GM19025 (cell line): ENCODE results near the gene DGKQ.

Experiments
- ATAC-seq: cut with Tn5 transposase; IDR thresholded peaks from one replicate; pipeline ENCODE4 v1.9.1; 2021; ENCODE audit warnings: mild to moderate bottlenecking, low read depth, moderate library complexity; ENCODE audit not compliant: unreplicated experiment

Gene DGKQ

DNA sequence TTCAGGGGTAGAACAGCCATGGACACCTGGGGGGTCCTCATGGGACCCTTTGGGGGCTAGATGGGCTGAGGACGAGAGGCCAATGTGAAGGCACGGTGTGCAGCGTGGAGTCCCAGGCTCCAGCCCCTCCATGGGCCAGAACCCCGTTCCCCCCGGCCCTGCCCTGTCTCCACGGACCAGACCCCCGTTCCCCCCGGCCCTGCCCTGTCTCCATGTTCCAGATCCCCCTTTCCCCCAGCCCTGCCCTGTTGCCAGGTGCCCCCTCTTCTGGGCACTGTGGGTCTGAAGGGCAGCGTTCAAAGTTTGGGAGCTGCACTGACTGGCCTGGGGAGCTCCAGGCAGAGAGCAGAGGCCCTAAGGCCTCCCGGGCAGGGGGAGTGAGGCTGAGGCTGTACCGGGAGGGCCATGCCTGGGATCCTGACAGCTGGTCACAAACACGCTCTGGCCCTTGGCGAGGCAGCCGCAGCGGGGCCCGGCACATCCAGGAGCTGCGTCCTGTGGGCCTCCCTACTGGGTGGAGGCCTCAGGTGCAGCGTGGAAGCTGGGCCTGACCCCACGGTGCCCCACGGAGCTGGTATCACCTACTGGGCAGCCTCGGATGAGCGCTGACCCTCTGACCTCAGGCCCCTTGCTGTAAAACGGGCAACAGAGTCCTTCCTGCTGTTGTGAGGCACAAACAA is 8.9 kb downstream of the DGKQ start:
- no peak for ATAC-seq

DNA sequence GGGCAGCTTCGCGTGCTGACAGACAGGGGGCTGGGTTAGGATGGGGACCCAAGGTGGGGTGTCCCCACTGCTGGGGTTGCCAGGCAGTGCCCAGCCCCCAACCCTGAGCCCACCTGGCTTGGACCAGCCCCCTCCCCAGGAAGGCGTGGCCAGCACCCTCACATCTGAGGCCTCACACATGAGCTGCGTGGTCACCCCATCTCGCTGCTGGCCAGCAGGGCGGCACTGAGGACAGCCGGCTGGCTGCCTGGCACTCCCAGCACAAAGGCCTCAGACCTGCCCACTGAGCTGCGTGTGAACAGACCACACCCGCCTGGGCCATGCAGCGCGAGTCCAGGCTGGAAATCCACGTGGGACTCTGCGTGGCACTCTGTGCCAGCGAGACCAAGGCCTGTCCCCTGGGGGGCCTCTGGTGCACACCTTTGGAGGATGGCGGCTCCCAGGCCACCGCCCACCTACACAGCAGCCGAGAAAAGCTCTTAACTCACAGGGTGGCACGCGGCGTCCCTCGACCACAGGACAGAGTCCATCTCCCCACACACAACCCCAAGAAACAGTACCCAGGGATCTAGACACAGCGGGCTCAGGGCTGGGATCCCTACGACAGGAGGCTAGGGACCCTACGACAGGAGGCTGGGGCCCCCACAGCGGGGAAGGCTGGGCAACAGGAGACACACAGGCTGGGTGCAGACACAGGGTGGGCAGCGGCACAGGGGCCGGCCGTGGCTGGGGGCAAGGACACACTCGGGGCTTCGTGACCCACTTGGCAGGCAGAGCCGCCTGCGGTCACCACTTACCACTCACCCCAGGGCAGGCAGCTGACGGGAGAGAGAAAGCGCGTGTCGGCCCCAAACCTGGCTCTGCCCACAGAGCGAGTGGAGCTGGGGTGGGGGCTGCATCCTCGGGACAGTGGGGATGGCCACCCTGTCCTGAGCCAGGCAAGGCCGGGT is 9.8 kb downstream of the DGKQ start:
- no peak for ATAC-seq

DNA sequence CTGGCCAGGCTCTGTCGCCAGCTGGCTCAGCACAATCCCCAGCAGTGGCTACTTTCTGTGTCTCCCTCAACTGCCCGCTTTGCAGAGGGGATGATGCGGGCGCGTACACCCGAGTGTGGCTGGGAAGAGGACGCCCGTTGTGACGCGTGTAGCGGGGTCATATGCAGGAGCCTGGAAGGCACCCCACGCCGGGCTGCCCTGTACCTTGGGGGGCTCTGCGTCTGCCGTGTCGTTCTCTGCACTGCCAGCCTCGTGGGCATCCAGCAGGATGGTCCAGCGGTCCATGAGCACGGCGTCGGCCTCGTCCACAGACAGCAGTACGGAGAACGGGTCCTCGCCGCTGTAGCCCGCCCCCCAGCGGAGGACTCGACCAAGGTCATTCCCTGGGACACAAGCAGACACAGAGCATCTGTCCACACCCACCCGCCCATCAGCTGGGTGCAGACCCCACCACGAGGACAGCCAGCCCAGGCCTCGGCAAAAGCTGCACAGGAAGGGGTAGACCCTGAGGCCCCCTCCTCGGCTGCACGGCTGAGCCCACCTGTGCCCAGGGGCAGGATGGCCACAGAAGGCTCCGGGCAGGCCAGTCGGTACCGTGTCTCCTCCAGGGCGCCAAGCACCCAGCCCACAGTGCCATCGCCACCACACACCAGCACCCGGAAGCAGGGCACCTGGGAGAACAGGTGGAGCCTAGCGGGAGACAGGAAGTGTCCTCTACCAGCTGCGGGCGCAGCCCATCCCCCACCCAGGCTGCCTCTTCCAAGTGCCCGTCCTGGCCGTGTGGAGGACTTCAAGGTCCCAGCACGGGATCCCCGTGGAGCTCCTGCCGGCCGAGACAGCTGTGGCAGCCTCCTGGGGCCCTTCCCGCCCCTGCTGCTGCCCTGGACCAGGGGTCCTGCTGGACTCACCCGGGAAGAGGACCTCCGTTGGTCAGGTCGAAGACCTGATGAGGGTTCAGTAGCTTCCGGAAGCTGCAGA is 10.8 kb downstream of the DGKQ start:
- no peak for ATAC-seq

DNA sequence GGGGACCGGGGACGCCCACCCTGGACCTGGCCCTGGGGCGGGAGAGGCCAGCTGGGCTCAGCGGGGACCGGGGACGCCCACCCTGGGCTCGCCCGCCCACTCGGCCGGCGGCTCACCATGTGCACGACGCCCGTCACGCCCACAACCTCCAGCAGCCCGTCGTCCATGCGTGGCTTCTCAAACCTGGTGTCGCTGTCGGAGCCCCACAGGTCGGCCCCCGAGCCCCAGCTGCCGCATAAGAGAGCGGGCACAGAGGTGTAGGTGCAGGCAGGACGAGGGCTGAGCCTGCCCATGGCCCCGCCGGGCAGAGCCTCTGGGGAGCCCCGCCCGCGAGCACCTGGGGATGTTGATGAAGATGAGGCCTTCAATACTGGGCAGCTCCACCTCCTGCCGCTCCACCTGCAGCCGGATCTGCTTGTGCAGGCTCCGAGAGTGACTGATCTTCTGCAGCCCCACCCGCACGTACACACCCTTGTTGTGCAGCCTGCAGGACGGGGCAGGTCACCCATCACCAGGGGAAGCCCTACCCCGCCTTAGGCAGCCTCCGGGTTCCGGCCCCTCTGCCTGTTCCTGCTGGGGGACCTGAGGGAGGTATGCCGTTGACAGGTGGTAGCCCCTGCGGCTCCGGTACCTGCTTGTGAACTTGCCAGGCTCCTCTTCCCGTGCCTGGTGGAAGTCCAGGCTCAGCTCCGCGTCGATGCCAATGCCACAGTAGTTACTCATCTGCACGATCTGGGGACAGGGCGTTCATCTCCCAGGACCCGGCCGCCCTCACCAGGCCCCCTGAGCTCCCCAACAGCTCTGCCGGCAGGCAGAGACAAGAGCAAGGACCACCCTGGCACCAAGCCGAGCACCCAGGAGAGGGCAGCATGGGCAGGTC is 11.8 kb downstream of the DGKQ start:
- no peak for ATAC-seq

DNA sequence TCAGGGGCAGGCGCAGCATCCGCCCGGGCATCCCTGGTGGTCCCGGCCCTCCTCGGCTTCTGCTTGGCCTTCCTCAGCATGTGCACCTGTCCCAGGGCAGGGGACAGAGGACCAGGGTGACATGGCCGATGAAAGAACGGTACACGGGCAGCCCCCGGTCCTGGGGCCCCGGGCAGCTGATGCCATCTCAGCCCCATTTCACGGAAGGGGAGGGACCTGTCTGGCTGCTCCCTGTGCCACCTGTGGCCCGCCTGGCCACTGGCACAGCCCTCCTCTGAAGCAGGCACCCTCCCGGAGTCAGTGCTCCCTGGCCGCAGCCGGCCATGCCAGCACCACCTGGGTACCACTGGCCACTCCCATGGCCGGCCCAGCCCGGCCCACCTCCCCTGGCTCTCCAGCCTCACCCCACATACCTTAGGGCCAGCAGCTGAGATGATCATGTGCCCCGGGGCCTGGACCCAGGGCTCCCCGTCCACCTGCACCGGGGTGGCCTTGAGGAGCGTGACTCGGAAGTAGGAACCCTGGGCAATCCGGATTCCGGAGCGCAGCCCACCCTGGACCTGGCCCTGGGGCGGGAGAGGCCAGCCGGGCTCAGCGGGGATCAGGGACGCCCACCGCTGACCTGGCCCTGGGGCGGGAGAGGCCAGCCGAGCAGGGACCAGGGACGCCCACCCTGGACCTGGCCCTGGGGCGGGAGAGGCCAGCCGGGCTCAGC is 12.6 kb downstream of the DGKQ start:
- ATAC-seq, result no peak

DNA sequence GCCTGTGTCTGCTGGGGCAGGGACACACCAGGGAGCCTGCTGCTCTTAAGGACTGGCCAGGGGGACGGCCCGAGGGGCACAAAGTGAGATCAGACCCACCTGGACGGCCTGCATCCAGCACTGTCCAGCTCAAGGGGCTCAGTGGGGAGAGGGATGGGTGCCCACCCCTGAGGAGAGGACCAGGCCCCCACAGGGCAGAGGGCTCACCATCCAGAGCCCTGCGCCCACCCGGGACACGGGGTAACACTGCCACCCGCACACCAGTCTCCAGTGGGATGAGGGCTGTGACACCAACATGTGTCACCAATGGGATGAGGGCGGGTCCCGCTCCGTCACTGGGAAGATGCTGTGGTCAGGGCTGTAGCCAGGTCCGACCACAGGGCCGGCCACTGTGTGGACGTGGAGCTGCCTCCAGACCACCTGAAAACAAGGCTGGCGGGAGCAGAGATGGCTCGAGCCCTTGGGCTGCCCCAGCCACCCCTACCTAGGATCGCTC is 13.2 kb downstream of the DGKQ start:
- no peak for ATAC-seq

DNA sequence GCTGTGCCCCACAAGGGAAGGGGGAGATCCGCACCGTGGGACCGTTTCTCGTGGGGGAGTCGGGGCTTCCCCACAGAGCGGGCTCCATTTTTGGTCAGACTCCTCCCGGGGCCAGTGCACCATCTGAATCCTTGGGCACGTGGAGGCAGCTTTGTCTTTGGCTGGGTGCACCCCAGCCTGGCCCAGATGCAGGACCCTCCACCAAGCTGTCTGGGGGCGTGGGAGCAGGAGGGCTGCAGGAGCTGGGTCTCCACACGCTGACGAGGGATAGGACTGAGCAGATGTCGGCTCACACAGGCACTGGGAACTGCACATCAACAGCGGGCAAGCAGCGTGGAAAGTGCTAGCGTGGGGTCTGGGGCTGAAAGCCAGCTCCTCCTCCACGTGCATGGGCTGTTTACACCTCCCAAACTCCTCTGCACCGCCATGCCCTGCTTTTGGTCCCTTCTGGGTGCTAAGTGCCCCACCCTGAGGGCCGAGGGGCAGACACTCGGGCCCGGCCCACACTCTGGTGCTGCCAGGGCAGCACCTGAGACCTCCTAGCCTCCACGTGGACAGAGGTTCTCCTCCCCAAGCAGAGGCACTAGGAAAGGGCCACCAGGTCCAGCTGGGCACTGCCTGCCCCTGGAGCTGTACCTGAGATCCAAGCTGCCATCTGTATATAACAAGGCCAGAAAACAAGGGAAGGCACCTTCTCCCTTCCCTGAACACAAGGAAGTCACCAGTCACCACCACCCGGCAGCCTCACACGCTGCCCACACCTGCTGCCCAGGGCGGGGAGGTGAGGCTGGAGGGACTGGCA is 13.8 kb downstream of the DGKQ start:
- ATAC-seq, result no peak

DNA sequence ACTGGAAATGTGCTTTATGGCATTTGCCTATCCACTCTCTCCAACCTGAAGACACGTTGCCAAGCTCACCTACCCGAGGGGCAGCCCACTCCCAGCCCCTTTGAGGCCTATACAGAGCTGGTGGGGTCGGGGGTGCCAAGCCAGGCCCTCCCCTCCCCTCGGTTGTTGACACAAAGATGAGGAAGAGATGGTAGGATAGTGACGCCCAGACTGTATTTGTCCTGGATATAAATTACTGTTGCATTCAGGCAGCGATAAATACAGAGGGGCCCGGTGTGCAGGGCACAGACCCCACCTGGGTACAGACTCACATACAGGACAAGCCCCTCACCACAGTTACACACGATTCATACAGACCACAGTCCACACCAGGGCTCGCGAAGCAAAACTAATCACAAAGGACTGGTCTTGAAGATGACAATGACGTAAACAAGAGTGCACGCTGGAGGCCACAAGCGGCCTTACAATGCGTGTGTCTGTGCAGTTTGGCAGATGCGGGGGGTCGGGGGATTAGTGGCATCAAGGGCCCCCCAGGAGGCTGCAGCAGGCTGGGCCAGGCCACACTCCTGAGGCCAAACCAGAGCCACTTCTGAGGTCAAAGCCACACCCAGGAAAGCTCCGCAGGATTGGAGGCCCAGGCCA is 14.6 kb downstream of the DGKQ start:
- ATAC-seq, result no peak

DNA sequence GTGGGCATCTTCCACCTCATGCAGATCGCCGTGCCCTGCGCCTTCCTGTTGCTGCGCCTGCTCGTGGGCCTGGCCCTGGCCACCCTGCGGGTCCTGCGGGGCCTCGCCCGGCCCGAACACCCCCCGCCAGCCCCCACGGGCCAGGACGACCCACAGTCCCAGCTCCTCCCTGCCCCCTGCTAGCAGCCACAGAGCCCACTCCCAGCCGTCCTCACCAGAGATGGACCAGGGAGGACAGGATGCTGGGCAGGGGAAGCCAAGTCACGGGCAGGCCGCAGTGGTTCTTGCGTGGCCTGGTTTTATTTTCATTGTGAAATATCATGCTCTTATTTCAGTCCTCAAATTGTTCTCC is 15.1 kb downstream of the DGKQ start:
- no peak for ATAC-seq

DNA sequence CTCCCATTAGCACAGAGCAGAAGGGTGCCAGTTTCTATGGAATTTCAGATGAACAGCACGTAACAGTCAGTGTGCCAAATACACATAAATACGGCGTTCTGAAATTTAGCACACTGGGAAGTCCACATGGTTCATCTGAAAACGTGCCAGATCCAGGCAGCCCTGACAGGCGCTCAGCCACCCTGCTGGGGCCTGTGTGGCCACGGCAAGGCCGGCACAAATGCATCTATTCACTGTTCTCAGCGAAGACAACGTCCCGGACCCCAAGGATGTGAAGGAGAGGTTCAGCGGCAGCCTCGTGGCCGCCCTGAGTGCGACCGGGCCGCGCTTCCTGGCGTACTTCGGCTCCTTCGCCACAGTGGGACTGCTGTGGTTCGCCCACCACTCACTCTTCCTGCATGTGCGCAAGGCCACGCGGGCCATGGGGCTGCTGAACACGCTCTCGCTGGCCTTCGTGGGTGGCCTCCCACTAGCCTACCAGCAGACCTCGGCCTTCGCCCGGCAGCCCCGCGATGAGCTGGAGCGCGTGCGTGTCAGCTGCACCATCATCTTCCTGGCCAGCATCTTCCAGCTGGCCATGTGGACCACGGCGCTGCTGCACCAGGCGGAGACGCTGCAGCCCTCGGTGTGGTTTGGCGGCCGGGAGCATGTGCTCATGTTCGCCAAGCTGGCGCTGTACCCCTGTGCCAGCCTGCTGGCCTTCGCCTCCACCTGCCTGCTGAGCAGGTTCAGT is 15.6 kb downstream of the DGKQ start:
- no peak for ATAC-seq

DNA sequence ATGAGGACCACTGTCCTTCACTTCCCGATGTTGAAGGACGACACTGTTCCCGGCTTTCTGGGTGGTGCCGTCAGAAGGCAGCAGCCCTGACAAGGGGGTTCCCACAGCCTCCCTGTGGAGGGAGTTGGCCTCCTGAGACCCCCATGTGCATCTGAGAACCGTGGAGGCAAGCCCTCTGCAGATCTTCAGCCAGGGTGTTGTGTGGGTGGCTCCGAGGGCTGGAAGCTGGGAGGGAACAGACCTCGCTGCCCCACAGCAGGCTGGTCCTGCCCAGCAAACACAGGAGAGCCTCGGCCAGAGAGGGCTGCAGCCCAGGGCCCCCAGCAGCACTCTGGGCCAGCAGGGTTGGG is 16.2 kb downstream of the DGKQ start:
- ATAC-seq, result no peak

DNA sequence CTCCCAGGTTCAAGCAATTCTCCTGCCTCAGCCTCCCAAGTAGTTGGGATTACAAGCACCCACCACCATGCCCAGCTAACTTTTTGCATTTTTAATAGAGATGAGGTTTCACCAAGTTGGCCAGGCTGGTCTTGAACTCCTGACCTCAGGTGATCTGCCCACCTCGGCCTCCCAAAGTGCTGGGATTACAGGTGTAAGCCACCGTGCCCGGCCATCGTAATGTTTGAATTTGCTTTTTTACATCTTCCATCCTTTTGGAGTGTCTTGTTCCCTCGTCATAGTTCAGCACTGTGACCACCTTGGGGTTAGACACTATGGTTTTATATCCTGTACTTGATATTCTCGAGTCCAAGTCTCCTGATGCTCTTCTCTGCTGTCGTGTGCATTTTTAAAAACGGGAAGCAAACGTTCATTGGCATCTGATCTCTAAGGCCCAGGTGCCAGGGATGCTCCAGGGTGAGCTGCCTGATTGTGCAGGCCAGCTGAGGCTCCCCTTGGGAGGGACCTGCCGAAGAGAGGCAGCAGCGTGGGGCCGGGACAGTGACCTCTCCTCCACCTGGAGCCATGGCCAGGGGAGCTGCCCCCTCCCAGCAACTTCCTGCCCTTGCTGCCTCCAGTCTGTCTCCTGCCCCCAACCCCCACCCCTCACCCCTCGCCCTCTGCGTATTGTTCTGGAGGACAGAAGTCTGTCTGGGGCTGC is 16.7 kb downstream of the DGKQ start:
- ATAC-seq, result no peak

DNA sequence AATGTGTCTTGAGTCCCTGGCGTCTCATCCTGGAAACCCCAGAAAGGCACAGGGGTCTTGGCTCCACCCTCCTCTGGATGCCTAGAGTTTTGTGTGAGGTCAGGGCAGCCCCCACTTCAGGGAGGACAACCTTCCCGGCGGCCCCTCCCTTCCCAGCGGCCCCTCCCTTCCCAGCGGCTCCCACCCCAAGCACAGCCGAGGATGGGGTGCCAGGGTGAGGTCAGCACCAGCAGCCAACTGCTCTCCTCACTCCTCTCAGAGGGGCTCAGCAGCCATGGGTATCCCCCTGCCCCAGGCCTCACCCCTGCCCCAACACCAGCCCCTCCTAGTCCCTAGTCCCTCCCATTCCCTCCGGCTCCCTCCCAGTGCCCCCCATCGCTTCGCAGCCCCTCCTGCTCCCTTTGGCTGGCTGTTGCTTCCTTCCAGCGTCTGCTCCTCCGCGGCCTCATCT is 17.4 kb downstream of the DGKQ start:
- ATAC-seq, result no peak

DNA sequence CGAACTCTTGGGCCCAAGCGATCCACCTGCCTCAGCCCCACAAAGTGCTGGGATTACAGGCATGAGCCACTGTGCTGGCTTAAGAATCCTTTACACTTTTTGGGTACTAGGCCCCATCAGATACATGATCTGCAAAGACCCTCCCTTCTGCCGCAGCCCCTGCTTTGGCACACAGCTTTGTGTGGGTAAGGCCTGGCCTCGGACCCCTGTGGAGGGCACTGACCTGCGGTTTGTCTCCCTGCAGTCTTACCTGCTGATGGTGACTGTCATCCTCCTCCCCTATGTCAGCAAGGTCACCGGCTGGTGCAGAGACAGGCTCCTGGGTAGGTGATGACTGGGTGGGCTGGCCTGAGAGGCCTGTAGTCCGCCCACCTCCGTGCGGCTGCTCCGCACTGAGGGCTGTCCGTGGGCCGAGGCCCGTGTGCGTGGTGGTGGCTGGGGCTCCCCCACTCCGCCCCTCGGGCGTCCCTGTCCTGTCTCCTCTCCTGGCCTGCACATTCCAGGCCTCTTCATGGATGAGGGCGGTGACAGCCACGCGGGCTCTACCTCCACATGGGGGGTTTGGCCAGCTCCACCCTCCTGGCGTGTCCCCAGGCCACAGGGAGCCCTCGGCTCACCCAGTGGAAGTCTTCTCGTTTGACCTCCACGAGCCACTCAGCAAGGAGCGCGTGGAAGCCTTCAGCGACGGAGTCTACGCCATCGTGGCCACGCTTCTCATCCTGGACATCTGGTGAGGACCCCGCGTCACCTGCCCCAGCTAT is 18.0 kb downstream of the DGKQ start:
- no peak for ATAC-seq

DNA sequence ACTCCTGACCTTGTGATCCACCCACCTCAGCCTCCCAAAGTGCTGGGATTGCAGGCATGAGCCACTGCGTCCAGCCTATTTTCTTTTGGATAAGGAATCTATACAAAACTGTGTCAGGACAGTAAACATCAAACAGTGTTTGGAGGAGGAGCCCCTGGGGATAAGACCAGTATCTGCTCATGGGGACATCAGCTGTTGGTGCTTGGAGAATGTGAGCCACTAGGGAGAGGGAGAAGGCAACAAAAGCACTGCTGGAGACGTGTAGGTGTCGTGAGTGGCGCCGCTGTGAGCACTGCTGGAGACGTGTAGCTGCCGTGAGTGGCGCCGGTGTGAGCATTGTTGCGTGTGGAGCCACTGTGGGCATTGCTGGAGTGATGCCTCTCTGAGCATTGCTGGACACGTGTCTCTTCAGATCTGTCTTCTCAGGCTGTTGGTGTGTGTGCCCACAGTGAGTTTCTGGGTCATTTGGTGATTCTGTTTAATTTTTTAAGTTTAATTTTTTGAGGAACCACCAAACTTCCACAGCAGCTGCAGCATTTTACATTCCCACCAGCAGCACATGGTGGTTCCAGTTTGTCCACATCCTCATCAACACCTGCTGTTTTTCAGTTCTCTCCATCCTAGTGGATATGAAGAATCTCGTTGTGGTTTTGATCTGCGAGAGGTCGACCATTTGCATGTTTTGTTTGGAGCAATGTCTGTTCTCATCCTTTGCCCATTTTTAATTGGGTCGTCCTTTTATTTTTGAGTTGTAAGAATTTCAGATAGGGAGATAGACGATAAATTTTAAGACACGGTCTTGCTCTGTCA is 19.0 kb downstream of the DGKQ start:
- ATAC-seq, result no peak
